Lower leg skin (tissue), 4 donors: ENCODE measurements around the gene FHOD3. TPM values are rescaled to one million over a fixed set of nuclear protein-coding genes. Genes with fewer than 3 reads are reported as not detected.

ENCODE experiments used
- DNase-seq, 2 donors: peaks; one replicate each; pipeline ENCODE4 v3.0.0-alpha.2; 2019; ENCODE audit warnings: low spot score in 2 of 2
- H3K4me3 ChIP-seq: fragments of 200-600 bp; sonication (generic); 2 replicates; pipeline ENCODE4 v1.5.1; 2017; ENCODE audit warnings: mild to moderate bottlenecking, low read depth; ENCODE audit not compliant: poor library complexity, severe bottlenecking
- POLR2A ChIP-seq, 2 donors: fragments of 450-650 bp; IDR thresholded peaks; one replicate each; pipeline ENCODE4 v1.6.1; 2016 to 2017; ENCODE audit warnings: antibody characterized with exemption in 2 of 2, mild to moderate bottlenecking in 1 of 2, moderate library complexity in 1 of 2
- WGBS, 2 donors: methylation state at CpG; one replicate each; pipeline ENCODE4 v1.1.5; 2018; 5-methylcytosine and 5-hydroxymethylcytosine counted together
- intact Hi-C: fragments of 100-400 bp; cut with DNase I; formaldehyde crosslinking; loops from one replicate; pipeline ENCODE4 v1.15.0; 2023; ENCODE audit warnings: low total_unique reads
- total RNA-seq, 4 donors: library from RNA; depleted of rRNA; stranded (reverse); fragments of >200 nt; gene quantifications; one replicate each; pipeline ENCODE4 v1.1.0, GENCODE V29; 2016
- TF ChIP-seq, protein P1 (sequence below), 3 donors: fragments of 450-650 bp; IDR thresholded peaks; one replicate each; pipeline ENCODE4 v1.5.1; 2016; ENCODE audit warnings: antibody characterized with exemption in 3 of 3, mild to moderate bottlenecking in 3 of 3, moderate library complexity in 2 of 3

The FHOD3 gene
- total RNA-seq, 4 donors from 2014 or later, result 5.3 to 15.1 (median 7.8) TPM

DNA sequence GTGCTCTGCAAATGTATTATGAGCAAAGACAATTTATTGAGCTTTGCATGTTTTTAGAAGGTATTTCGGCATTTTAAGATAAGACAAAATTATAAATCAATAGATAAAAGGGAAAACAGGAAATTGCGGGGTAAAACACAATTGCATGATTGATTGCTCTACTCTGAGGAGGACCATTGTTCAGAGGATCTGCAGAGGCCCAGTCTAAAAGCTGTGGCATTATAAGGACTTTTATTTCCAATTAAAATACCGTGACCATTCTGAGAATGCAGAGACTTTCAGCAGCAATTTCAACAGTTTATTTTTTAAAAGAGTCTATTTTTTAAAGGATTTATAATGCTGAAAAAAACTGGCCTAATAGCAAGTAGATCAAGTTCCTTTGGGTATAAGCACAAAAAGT lies 469.3 kb downstream of the FHOD3 start:
- DNase-seq, result no peak
- no peak for TF ChIP-seq POLR2A (IDR thresholded peaks at IDR 0.05)
- intact Hi-C loops, result no loop called here
- WGBS, 2 donors, result 64 to 70% methylated on average over 3 of the region's 3 CpGs
- H3K4me3 ChIP-seq, result no peak overlapping the region

DNA sequence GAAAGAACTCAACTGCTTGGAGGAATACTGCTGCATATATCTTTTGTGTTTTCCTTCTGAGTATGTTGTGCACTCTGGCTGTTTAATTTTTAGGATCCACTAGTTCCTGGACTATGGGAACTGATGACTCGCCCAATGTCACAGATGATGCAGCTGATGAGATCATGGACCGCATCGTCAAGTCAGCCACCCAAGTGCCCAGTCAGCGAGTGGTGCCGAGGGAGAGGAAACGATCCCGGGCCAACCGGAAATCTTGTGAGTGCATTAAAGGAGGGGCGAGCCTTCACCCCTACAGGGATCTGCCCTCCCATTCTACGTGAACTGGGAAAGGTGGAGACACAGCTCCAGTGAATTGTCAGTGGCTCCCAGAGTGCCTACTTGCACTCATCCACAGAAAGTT lies 471.7 kb downstream of the FHOD3 start:
- no peak overlapping the region for H3K4me3 ChIP-seq
- DNase-seq, result no peak
- intact Hi-C loops, result no loop called here
- TF ChIP-seq, protein P1, sequence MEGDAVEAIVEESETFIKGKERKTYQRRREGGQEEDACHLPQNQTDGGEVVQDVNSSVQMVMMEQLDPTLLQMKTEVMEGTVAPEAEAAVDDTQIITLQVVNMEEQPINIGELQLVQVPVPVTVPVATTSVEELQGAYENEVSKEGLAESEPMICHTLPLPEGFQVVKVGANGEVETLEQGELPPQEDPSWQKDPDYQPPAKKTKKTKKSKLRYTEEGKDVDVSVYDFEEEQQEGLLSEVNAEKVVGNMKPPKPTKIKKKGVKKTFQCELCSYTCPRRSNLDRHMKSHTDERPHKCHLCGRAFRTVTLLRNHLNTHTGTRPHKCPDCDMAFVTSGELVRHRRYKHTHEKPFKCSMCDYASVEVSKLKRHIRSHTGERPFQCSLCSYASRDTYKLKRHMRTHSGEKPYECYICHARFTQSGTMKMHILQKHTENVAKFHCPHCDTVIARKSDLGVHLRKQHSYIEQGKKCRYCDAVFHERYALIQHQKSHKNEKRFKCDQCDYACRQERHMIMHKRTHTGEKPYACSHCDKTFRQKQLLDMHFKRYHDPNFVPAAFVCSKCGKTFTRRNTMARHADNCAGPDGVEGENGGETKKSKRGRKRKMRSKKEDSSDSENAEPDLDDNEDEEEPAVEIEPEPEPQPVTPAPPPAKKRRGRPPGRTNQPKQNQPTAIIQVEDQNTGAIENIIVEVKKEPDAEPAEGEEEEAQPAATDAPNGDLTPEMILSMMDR (IDR thresholded peaks at IDR 0.05), result no peak
- TF ChIP-seq POLR2A (IDR thresholded peaks at IDR 0.05), result no peak
- 94 to 96% methylated on average over 9 to 10 of the region's 10 CpGs for WGBS, 2 donors

DNA sequence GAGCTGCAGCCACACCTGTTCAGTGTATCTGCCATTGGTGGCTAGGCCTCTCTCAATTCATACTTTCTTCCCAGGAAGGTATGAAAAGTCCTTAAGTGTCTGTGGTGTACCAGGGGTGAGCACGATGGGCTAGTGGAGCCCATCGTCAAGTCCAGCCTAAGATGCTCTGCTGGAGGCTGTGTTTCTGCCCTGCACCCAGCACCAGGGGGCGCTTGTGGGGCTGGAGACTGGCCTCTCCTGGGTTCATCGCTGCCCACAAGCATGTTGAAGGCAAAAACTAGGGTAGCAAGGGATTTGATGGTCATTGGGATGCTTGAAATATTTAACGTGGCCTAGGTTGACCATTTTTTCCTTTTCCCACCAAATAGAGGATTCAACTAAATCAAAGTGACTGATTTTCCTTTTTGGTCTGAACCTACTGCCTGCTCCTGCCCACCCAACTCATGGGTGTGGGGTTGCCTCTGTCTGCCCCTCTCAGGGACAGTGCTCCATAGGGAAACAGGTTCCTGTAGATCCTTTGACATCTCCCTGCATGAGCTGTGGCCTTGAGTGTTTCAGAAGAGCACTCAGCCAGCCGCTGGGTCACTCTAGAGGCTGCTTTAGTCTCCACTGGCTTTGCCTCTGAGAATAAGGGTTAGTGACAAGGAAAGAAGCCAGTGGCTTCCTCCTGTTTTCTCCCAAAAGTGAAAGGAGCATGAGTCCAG lies 472.2 kb downstream of the FHOD3 start:
- intact Hi-C loops, result no loop called here
- TF ChIP-seq POLR2A (IDR thresholded peaks at IDR 0.05), result no peak
- TF ChIP-seq, protein P1 (IDR thresholded peaks at IDR 0.05), result no peak
- WGBS, 2 donors, result 90 to 94% methylated on average over 6 of the region's 6 CpGs
- no peak for DNase-seq
- H3K4me3 ChIP-seq, result no peak overlapping the region

DNA sequence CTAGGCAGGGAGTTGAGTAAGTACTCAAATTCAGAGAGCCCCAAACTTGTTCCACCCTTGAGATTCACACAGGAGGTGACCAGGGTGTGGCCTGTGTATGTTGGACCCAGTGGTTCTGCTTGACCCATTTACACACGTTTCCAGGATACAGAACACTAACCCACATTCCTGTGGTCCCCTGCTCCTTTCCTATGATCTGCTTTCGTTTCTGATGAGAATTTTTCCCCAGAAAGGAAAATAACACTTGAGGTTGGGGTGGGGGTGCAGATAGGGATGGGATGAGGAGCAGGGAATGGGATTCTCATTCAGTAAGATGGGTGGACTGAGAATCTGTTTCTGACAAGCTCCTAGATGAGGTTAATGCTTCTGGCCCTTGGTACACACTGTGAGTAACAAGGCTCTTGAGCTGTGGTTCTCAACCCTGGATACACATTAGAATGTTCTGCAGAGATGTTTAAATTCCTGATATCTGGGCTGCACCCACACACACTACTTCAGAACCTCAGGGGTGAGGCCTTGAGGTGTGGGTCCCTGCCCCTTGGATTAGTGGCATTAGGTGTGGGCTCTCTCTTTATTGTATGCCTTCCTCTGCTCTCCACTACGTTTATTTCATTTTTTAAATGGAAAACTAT lies 472.9 kb downstream of the FHOD3 start:
- TF ChIP-seq, protein P1 (IDR thresholded peaks at IDR 0.05), result no peak
- no peak for TF ChIP-seq POLR2A (IDR thresholded peaks at IDR 0.05)
- DNase-seq, result no peak
- no peak overlapping the region for H3K4me3 ChIP-seq
- intact Hi-C loops, result no loop called here
- WGBS, 2 donors, result 78 to 86% methylated on average over 3 of the region's 3 CpGs

DNA sequence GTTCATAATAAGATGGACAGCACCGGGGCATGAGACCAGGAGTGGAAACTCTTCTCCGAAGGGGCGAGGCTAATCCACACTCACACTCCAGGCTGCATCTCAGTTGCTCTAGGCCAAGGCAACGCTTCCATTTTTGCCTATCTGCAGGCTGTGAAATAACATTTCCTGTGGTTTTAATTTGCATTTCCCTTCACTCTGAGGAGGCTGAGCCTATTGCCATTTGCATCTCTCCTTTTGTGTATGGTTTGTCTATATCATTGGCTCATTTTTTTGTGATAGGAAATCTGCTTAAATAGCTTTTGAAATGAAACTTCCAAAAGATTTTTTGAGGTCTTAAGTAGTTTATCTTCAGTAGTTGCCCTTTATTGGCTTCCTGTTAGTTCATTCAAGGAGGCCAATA lies 473.7 kb downstream of the FHOD3 start:
- no peak for DNase-seq
- WGBS, 2 donors, result 77 to 84% methylated on average over 4 of the region's 4 CpGs
- TF ChIP-seq, protein P1 (IDR thresholded peaks at IDR 0.05), result no peak
- no peak for TF ChIP-seq POLR2A (IDR thresholded peaks at IDR 0.05)
- intact Hi-C loops, result no loop called here
- no peak overlapping the region for H3K4me3 ChIP-seq

DNA sequence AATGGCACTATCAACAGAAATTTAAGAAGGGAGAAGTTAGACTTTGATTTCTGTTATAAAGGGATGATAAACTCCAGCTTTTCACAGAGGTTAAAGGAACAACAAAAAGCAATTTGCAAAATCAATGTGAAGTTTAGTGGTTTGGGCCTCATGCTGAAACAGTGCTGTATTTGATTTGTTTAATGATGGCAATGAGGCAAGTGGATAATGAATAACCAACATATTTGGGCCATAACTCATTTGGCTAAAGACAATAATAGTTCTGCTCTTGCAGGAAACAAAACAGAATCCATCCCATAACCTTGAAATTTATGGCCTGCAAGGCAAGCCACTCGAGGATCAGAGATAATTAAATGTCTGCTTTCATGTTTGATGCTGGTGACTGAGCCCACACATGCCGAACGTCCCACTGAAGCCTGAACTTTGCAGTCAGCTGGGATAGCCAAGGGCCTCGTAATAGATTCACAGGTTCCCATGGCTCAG lies 474.8 kb downstream of the FHOD3 start:
- TF ChIP-seq, protein P1 (IDR thresholded peaks at IDR 0.05), result no peak
- no peak for TF ChIP-seq POLR2A (IDR thresholded peaks at IDR 0.05)
- no peak overlapping the region for H3K4me3 ChIP-seq
- DNase-seq, result no peak
- 63 to 79% methylated on average over 4 of the region's 4 CpGs for WGBS, 2 donors
- intact Hi-C loops, result no loop called here
